GM18507 (cell line): ENCODE data around the gene PPP6R1.

Source experiments
- DNase-seq: peaks from one replicate; pipeline ENCODE4 v3.0.0; 2011; ENCODE audit warnings: low read depth; ENCODE audit not compliant: insufficient read length; ENCODE audit errors: extremely low spot score
- FAIRE-seq: peaks from 2 replicates; lab custom pipeline; 2011; peaks lifted over from hg19 to GRCh38; lab: Jason Lieb, UNC

PPP6R1 gene

DNA sequence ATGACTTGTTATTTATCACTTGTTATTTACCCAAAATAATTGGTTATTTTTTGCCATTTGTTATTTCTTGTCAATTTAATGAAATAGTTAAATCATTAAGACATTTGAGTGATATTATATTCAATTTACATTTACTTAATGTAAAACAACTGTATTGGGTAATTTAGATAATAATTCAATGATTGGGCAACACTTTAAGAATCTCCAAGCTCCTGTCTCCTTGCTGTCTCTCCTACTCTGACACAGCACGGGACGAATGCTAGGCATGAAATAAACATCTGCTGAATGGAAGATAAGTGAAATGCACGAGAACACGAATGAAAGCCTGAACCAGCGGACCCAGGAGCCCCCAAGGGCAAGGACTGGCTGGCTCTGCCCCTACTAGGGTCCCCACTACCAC is 5.7 kb upstream of the PPP6R1 start:
- DNase-seq, result no peak
- FAIRE-seq, result no peak

DNA sequence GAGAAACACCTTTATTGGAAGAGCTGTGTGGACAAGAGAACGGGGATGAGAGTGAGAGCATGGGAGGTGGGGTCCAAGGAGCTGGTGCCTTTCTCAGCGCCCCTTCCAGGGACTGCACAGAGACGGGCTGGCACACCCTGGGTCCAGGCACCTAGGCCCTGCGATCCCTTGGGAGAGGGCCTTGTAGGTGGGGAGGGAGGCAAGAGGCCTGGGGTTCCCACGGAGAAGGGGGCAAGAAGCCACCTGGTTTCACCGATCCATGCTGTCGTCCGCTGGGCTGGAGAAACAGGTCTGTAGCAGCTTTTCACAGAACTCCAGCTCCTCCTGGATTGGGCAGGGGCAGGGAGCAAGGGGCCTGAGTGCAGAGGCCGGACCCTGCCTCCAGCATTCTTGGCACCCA is 3.5 kb upstream of the PPP6R1 start:
- DNase-seq, result no peak
- FAIRE-seq, result no peak

DNA sequence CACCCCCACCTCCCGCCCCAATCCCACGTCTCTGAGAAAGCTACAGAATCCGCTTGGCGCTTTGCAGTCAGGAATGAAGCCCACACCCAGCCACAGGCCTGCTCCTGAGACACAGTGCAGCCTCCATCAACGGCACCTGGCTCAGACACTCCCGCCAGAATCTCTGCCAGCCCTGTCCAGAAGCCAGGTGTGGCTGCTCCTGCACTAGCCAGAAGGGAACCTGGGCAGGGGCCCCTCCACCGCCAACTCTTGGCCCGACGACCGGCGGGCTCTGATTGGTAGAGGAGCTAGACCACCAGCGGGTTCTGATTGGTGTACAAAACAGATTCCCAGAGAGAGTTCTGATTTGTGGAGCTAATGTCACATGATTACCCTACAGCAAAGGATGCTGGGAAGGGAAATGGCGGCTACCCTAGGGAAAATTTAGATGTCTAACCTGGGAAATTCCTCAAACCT is 2.9 kb upstream of the PPP6R1 start:
- DNase-seq (no peak), FAIRE-seq (no peak)

DNA sequence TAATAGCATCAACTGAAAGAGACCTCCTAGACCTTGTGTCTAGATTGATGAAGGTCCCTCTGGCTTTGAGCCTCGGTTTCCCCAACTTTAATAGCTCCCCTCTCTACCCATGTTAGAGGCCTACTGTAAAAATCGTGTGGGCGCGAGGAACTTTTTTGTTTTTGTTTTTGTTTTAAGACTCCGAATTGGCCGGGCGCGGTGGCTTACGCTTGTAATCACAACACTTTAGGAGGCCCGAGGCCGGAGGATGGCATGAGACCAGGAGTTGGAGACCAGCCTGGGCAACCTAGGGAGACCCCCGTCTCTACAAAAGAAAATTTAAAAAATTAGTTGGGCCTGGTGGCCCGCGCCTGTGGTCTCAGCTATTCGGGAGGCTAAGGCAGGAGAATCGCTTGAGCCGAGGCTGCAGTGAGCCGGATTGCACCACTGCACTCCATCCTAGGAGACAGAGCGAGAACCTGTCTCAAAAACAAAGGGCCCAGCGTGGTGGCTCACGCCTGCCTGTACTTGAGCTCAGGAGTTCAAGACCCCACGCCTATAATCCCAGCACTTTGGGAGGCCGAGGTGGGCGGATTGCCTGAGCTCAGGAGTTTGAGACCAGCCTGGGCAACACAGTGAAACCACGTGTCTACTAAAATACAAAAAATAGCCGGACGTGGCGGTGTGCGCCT is 858 bp upstream of the PPP6R1 start:
- DNase-seq (no peak), FAIRE-seq (no peak)

DNA sequence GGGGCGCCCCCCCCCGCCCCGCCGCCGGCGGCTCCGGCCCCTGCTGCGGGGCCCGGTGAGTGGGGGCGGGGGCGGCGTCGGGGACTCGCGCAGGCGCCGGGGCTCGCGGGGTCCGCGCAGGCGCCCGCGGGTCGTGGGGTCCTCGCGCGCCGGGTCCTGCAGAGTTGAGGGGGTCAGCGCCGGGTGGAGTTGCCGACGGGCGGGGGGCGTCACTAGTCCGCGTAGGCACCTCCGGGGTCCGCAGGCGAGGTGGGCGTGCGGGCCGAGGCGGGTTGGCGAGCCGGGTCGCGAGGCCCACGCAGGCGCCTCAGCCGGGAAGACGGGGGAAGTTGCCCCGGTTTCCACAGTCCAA is 365 bp downstream of the PPP6R1 start:
- no peak for DNase-seq
- FAIRE-seq, result no peak

DNA sequence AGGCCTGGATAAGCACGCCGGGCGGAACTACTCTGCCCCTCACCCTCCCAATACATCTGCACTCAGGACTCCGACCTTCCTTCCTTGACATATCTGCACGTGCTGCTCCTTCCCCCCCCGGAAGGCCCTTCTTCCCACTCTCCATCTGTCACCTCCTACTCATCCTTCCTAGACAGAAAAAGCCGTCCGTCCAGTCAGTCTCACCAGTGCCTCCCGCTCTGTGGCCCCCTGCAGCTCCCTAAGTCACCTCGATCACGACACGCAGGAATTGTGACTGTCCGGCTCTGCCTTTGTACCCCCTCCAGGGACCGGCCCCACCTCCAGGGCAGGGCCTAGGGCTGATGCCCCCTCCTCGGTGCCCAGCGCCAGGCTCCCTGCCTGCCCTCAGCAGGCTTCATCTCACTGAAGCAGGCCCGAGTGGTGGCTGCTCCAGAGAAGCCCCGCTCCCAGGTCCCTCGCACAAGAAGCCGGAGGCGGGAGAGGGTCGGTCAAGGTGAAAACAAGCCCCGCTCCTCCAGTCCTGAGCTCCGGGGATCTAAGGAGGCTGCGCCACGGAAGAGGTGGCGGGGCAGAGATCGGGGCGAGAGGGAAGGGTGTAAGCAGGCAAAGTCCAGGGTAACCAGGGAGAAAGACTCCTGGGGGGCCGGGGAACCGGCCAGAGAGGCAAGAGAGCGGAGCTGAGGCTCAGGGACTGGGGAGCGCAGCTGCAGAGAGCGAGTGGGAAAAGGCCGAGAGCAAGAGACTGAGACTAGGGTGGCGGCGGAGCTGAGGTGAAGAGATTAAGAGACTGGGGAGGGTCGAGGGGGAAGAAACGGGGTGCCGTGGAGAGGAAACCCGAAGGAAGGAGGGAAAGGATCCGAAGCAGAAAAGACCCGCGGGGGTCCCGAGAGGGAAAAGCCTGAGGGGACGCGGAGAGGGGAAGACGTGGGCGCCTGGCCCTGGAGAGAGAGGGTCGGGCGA is 1.1 kb downstream of the PPP6R1 start:
- DNase-seq, result no peak
- FAIRE-seq, result peak; percentile 44

DNA sequence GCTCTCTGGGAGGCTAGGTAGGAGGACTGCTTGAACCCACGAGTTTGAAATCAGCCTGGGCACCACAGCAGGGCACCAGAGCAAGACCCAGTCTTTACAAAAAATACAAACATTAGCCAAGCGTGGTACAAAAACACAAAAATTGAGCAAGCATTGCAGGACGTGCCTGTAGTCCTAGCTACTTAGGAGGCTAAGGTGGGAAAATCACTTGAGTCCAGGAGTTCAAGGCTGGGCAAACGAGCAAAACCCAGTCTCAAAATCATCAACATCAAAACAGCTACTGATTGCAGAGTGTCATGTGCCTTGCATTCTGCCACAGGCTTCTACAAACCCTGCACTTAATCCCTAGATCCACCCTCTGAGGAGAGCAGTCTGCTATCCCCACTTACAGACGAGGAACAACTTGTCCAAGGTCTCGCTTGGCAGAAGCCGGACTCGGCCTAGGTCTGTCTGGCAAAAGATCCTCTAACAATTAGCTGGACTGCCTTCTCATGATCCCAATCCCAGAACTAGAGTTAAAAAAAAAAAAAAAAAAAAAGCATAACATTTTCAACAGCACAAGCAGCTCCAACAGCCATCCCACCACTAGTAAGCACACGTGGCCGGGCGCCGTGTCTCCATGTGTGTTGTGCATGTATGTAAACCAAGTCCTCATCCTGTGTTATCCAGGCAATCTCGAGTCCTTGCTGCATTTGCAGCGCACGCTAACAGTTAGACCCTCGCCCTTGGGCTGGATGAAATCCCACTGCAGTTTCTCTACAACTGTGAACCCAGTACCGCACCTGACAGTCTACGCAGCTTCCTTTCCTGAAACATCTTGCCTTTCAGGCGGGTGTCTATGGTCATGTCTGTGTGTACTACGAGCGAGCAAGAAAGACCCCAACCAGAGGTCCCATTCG is 2.0 kb downstream of the PPP6R1 start:
- DNase-seq, result no peak
- FAIRE-seq, result no peak

DNA sequence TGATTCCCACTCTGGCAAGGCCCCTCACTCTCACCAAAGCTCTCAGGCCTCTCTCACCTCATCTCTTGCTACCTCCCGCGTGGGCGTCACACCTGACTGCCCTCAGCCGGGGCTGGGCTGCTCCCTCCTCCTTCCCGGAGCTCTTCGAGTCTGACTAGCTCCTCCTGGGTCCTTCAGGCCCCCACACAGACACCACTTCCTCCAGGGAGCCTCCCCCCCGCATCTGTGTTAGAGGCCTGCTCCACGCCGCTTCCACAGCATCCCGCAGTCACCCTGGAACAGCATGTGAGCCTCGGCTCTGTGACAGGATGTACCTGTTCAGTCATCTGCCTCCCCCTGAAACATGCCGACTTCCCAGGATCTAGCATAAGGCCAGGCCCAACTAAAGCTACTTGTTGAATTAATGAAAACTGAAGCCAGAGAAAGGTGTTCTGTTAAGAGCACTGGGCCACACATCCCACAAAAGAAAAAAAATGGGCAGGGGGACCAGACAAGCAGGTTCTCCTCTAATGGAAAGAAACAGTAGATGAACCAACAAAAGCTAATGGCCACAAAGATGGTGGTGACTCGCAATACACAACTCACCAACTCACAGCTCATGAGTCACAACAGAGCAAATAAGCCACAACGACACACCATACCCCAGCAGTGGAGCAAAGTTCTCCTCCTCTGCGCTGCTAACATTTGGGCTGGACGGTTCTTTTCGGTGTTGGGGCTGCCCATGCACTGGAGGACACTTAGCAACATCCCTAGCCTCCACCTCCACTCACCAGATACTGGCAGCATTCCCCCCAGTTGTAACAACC is 3.0 kb downstream of the PPP6R1 start:
- DNase-seq (no peak), FAIRE-seq (peak; percentile 70)

DNA sequence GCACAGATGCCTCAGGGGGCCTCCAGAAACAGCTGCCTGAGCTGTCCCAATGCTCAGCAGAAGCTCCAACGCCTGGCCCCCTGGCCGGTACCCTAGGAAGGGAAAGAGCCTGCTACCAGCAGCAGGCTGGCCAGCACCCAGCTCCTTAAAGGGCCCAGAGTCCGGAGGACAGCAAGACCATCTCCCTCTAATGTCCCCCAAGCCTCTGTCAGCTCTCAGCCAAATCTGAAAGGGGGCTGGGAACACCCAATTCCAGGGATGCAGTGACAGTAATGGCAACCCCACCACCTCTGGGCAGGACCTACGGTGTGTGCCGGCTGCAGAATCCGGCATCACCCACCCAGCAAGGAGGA is 4.2 kb downstream of the PPP6R1 start:
- FAIRE-seq (no peak), DNase-seq (no peak)

DNA sequence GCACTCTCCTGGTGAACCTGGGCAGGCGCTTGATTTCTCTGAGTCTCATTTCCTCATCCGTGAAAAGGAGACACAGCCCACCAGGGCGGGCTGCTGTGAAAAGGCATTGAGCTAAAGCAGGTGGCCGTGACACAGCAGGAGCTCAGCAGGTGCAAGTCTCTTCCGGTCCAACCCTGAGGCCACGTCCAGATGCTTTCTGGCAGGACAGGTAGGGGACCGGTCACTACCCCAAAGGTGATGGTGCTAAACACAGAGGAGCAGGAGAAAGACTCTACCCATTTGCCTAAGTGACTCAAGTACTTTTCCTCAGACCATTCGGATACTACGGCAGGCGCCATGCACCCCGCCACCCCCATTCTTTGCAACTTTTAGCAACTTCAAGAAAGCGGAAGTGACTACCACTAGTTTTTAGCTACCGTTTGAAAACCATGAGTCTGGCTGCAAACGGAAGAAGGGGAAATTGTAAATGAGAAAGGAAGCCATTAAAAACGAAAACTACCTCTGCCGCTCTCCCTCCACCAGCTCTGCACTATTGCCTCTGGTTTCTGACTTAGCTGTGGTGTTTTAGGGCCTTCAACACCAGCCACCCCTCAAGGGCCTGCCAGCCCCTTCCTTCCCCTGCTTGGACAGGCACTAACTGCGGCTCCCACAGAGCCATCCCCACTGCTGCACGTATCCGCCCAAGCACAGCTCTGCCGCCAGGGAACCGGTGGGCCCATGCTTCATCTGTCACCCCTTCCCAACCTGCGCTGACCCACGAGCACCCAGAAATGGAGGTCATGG is 4.8 kb downstream of the PPP6R1 start:
- DNase-seq (peak; percentile 55), FAIRE-seq (peak; percentile 92)

DNA sequence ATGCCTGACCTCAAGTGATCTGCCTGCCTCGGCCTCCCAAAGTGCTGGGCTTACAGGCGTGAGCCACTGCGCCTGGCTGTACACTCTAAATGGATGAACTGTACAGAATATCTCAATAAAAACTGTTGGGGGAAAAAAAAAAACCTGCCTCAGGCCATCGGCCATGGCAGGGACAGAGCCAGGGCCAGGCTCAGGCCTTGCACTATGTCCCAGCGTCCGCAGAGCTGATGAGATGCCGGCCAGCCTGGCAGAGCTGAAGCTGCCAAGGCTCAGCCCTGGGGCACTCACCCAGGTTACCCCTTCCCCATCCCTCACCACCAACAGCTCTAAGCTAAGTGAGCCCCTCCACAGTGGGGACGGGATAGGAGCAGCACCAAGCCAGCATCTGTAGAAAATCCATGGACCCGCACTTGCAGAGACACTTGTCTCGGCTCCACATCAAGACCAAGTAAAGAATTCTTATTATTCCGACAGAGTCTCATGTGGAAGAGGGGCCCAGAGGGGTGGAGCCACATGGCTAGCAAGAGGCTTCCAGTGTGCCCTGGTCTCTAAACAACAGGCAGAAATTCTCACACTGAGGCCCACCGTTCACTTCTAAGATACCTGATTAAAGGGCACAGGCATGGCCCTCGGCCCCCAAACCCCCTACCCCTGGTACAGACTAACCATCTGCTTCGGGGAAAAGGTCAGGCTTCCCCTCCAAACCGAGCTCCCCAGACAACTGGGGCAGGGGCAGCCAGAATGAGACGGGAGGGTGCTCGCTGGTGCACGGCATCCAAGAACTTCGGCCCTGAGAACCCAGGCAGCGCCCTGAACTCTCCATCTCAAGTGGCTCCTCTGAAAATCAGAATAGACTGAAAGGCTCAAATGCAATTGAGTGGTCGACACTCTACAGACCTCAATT is 5.8 kb downstream of the PPP6R1 start:
- FAIRE-seq, result no peak
- DNase-seq, result no peak

DNA sequence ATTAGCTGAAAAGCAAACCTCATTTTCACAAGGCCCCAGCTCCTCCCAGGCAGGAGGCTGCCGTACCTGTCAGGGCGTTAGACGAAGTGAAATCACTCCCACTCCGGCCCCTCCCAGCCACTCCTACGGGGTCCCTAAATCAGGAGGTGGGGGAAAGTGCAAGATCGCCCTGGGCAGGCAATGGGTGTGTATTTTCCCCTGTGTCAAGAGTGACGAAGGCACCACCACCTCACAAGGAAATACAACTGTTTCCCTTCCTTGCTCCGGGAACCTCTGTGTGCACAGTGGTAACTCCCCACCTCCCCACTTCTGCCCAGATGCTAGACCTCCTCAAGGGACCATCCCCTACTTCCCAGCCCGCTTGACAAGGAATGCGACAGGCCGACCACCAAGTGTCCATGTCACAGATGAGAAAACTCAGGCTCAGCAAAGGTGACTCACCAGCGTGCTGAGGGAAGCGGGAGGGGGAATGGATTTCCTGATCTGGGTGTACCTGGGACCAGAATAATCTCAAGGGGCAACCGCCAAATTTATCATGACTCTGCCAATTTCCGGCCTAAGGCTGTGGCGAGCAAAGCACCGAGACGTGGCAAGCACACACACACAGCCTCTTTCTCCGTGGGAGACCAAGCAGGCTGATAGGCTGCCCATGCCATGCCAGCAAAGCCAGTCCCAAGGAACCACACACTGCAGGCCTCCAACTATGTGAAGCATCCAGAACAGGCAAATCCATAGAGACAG is 7.3 kb downstream of the PPP6R1 start:
- FAIRE-seq (peak; percentile 77), DNase-seq (no peak)

DNA sequence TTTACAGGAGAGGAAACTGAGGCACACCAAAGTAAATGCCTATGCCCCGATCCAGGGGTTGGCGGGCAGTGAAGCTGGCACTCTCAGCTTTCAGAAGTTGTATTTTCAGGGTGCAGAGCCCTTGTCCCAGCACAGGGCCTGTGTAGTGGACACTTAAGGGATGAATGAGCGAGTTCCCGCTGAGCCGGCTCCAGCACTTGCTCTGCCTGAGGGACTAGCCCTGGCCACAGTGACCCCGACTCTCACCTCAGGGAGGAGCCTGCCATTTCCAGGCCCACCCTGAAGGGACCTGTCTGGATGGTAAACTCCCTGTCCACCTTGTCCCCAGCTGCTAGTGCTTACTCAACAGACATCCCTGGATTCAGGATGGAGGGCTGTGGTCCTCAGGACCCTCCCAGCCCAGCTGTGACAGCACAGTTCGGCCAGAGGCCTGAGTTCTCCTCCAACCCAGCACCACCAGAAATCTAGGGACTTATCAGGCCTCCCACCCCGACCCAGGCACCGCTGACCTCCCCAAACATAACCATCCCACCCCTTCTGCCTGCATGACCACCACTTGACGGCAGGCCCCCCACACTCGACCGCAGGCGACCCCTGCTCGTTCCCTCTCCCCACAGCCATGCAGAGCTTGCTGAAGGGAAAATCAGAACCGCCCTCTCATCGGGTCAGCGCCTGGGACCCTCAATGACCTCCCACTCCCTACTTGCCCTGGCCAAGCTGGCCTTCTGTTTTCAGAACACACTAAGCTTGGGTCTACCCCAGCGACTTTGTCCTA is 8.4 kb downstream of the PPP6R1 start:
- DNase-seq (no peak), FAIRE-seq (no peak)

DNA sequence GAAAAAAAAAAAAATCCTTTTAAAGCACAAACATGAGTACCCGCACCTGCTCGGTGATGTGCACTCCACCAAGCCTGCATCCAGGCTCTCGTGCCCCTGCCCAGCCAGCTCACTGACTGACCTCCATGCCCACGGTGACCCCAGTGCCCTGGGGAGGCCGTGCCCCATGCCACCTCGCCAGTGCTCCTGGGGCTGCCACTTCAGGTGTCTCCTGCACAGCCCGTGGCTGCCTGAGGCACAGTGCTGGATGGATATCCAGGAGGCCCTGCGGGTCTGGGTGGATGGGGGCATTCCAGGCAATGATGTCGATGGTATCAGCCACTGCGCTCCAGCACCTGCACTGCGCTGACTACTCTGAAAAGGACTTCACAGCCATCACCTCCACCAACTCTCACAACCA is 9.0 kb downstream of the PPP6R1 start:
- DNase-seq, result no peak
- no peak for FAIRE-seq

DNA sequence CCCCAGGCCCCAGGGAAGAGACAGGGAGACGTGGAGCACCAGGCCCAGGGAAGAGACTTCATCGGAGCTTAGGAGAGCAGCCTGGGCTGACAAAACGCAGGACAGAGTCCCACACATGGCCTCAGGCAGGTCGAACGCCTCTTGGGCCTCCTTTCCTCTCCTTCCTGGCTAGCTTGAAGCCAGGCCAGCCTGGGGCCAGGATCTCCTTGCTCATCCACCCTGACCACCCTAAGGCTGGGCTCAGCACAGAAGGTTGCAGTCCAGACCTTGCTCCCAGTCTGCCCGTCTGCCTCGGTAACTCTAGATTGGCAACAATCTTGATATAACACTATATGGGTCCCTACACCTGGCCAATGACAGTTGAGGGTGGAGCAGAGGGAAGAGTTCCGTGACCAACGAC is 10.1 kb downstream of the PPP6R1 start:
- DNase-seq (no peak), FAIRE-seq (no peak)

DNA sequence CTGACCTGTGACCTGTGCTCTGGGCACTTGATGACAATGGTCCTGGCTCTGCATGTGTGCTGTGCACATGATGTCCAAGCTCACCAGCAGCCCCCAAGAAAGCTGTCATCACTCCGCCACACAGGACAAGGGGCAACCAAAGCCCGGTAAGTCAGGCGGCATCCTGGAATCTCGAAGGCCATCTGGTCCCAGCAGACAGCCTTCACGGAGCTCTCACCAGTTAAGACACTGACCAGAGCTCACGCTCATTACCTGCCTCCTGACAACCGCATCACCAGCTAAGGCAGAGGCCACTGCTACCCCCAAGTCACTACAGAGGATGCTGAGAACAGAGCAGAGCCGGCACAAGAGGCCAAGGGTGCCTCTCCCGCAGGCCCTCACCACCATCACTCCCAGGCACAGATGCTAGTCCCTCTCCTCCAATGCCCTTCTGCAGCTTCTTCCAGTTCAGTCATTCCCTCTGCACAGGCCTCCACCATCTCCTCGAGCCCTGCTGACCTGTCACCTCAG is 10.6 kb downstream of the PPP6R1 start:
- no peak for DNase-seq
- FAIRE-seq, result no peak
